Activated gamma-delta T cell treated with Interleukin-2 at 50 U/mL for 16 hours (primary cell): Measurements from ENCODE around the gene LIG4.
A peak's percentile ranks its signal among the peaks of the same experiment; 100 is the strongest.

ENCODE experiments used
- DNase-seq: peaks from one replicate; pipeline ENCODE4 v3.0.0-alpha.2; 2020

LIG4 gene

GRCh38 chr13:108193806-108194205 lies 21.5 kb downstream of the LIG4 start:
- DNase-seq, result no peak

GRCh38 chr13:108190897-108191296 lies 24.4 kb downstream of the LIG4 start:
- no peak for DNase-seq

GRCh38 chr13:108188260-108188659 lies 27.1 kb downstream of the LIG4 start:
- DNase-seq, result no peak

- DNase-seq, result no peak
Observed at GRCh38 chr13:108185223-108185622, 30.1 kb downstream of the LIG4 start.

- DNase-seq, result no peak
Observed at GRCh38 chr13:108182652-108183051, 32.7 kb downstream of the LIG4 start.

GRCh38 chr13:108178078-108178477 lies 37.3 kb downstream of the LIG4 start:
- DNase-seq, result no peak

GRCh38 chr13:108176685-108177274 lies 38.6 kb downstream of the LIG4 start:
- DNase-seq, result peak; percentile 48

- DNase-seq, result no peak
Observed at GRCh38 chr13:108168929-108169328, 46.4 kb downstream of the LIG4 start.

- DNase-seq, result no peak
Observed at GRCh38 chr13:108166078-108166477, 49.3 kb downstream of the LIG4 start.

- DNase-seq, result no peak
Observed at GRCh38 chr13:108158746-108159145, 56.6 kb downstream of the LIG4 start.
